NCI-H146 (cell line): Measurements from ENCODE around the gene LNP1.

Experiments
- DNase-seq: peaks from one replicate; lab custom pipeline; 2025; lab: John Stamatoyannopoulos, UW

The LNP1 gene

DNA sequence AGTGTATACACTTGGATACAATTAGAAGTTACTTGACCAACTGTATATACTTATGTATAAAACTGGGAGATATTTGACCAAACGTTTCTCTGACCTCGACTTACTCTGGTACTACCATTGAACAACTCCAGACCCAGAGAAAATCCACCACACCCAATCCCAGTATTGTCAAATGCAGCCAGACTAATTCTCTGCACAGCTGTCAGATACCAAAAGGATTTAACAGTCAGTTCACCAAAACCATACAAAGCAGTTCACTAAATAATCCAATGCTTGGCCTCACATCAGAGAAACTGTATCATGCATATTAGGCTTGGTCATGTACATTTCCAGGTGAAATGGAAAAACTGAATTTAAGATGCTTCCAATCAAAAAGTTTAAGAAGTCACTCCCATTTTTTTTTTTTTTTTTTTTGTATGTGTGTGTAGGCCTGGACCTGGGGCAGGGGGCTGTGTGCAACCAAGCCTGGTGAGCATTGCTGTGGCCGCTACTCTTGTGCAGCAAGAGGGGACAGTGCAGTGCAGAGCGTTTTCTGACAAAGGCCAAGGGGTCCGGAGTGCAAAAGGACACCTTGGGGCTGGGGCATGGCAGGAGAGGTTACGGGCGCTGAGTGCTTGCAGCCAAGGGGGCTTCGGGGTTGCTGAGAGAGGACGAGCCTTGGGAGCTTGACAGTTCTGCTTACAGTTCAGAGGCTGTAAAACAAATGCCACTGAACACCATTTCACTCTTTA lies 1.8 kb upstream of the LNP1 start:
- DNase-seq = no peak

DNA sequence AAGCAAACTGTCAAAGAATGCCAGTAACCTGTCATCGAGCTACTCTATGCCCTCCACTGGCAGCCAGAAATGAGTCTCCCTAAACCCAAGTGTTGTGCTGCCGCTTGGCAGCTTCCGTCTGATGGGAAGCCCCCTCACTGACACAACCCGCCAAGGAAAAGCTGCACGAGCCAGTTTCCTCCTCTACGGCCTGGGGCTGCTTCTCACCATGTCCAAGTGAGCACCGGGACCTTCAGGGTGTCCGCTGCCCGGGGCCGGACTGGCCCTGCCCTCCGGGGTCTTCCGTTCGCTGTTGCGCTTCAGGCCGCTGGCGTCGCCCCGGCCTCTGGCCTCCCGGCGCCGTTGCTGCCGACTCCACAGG lies 940 bp upstream of the LNP1 start:
- no peak for DNase-seq

DNA sequence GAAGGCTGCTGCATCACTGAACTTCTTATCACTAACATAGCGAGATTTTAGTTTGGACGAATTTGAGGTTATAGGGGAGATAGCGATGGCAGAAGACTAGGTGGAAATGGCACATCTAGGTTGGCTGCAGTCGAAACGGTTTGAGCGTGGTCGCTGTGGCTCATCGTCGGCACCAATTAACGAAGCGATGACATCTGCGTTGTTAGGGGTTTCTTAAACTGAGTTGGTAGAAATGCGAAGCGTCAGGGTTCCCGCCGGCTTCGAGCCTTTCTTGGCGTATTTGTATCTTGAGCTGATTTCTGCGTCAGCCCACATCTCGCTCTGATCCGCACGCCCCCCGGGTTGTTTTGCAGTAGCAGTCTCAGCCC lies 319 bp downstream of the LNP1 start:
- peak; percentile 67 for DNase-seq

DNA sequence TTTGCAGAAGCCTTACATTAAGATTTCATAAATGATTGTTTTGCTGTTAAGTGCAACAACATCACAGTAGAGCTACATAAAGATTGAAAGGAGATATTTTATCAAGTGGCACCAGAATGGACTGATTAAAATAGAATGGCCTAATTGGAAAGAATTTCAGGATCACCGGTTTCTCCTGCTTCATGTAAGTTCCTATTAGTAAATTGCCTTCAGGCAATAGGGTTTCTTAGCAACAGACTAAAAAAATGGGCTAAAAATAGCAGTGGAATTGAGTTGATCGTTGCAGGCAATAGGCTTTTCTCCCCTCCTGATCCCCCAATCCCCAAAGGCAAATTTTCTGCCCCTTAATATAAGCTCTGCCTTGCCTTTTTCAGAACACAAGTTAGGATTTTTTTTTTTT lies 917 bp downstream of the LNP1 start:
- peak; percentile 82 for DNase-seq

DNA sequence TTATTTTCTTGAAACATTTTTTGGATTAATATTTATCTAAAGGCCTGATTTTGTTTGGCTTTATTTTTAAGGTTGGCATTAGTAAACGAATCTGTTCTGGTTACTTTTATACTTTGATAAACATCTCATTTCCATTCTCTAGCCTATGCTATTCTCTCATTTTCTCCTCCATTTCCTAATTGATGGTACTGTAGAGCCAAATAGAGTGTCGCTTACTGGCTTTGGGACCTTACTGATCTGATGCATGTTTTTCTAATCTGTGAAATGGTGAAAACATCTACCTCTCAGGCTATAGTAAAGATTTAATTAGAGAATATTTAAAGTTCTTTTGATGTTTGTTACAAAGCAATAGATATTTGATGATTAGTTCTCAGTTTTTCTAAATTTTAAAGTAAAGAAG lies 1.6 kb downstream of the LNP1 start:
- peak; percentile 2 for DNase-seq

DNA sequence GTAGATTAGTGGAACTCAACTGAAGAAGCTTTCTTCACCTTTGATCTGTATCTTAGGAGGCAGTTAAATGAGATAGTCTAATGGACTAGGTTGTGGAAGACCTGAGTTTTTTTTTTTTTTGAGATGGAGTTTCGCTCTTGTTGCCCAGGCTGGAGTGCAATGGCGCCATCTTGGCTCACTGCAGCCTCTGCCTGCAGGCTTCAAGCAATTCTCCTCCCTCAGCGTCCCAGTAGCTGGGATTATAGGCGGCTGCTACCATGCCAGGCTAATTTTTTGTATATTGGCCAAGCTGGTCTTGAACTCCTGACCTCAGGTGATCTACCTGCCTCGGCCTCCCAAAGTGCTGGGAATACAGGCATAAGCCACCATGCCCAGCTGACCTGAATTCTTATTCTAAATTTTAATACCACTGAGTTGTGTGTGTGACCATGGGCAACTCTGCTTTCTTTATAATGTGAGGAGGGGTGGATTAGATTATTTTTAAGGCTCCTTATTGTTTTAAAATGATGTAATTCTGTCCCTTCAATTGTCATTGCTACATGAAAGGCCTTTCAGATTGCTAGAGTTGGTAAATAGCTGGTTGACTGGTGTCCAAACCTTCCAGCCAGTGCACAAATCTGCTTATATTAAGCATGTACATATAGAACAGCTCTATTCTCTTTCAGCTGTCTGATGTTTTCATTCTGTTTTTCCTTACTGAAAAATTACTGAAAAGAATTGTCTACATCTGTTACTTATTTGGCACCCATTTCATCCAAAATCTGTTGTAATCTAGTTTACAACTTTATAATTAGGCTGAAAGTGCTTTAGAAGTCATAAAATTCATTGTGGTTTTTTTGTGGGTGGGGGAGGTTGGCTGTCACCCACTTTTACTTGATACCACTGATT lies 2.3 kb downstream of the LNP1 start:
- DNase-seq = peak; percentile 51

DNA sequence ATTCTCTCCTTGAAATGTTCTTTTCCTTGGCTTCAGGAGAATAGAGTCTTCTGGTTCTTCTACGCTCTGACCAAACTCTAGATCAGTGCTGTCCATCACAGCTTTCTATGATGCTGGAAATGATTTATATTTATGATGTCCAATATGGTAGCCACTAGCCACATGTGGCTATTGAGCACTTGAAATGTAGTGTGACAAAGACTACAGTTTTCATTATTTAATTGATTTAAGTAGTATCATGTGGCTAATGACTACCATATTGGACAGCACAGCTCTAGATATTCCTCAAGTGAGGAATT lies 2.9 kb downstream of the LNP1 start:
- DNase-seq = no peak

DNA sequence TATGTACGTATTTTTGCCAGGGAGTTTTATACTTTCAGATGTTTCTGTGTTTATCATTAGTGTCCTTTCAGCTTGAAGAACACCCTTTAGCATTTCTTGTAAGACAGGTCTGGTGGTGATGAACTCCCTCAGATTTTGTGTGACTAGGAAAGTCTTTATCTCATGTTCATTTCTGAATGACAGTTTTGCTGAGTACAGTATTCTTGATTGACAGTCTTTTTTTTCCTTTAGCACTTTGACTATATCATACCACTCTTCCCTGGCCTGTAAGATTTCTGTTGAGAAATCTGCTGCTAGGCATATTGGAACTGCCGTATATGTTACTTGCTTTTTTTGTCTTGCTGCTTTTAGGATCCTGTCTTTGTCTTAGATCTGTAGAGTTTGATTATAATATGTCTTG lies 5.8 kb downstream of the LNP1 start:
- no peak for DNase-seq

DNA sequence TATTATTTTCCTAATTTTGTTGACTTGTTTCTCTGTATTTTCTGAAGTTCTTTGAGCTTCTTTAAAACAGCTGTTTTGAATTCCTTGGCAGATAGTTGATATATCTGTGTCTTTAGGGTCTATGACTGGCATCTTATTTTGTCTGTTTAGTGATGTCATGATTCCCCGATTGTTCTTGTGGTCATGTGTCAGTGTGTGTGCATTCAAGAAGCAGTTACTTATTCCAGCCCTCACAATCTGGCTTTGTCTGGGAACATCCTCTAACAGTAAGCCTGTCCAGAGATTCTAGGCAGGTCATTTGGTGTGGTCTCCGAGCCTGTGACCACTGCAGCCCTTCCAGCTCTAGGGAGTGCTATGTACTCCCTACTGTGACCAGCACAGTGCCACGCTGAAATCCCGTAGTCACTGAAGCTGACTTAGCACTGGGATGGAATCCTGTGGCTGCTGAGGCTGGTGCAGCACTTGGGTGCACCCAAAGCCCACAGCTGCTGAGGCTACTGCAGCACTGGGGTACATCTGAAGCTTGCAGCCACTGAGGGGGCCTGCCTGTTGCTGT lies 6.7 kb downstream of the LNP1 start:
- DNase-seq = no peak

DNA sequence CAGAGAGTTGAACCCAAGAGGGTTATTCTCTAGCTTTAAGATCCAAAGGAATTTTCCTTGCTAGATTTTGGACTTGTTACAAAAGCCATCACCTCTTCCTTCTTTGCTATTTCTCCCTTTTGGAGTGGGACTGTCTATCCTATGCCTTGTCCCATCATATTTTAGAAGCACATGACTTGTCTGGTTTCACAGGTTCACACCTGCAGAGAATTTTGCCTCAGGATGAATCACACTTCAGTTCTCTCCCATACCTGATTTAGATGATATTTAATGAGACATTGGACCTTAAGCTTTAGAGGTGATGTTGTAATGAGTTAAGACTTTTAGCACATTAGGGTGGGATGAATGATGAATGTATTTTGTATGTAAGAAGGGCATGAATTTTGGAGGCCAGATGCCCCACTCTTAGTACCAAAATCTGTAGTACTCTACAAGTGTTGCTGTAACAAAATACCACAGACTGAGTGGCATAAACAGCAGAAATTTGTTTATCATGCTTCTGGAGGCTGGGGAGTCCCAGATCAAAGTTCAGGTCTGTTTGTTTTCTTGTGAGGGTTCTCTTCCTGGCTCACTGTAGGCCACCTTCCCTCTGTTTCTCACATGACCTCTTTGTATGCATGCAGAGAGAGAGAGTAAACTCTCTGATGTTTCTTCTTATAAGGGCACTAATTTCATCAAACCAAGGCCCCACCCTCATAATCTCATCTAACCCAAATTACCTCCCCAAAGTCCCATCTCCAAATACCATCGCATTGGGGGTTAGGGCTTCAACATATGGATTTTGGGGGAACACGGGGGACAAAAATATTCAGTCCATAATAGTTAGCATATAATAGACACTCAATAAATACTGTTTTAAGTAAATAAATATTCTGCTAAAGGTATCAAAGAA lies 10.0 kb downstream of the LNP1 start:
- no peak for DNase-seq

DNA sequence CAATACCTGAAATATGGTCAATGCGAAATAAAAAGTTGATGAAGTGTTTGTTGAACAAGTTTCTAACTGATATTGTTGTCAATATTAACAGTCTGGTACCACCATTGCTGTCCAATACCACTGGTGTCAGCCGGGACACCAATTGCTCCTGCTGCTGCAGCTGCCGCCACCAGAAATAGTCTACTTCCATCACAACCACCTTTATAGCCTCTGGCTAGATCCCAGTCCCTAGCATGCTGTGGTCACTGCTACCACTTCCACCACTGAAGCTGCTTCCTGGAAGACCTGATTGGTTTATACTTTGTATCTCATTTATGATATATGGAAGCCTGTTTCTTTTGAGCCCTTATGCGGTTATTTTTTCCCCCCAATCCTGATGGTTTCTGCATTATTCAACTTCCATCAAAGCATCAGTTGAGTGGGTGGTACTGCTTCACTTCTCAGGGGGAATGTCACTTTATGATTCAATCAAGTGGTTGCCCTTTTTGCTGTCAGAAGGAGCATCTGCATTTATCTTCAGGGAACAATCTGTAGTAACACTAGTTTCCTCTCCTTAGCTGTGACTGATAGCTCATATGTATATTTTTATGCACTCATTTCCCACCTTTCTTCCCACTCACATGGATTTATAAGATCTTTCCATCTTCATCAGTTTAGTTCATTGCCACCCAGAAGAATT lies 11.7 kb downstream of the LNP1 start:
- DNase-seq = no peak

DNA sequence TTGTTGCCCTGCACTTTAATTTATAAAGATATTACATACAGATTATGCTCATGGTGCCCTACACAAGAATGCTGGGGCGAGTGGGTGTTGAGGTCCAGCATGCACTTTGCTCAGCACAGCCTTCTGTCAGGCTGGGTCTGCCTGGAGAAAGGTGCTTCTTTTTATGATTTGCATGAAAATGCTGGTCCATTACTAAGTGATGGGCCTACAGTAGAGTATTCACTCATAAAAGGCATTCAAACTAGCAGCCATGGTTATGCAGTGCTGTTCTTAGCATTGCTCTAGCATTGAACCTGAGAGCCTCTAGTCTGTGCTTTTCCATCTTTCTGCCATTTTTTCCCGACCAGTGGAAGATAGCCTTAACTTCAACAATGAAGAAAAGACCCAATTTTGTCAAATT lies 12.3 kb downstream of the LNP1 start:
- no peak for DNase-seq

DNA sequence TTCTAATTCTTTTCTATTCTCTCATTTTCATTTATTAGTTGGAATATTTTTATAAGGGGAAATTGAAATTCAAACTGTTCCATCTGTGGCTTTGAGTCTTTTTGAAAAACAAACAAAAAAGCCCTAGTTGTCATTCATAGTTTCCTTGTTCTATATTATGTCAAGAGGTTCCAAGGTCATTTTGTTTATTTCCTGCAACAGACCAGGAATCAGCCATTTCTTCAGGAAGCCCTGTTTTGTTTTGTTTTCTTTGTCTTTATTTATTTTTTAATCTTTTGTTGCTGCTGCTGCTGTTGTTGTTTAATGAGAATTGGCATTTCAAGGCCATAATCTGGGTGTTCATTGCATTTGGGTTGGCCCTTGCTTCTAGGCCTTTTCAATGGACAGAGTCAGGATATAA lies 14.8 kb downstream of the LNP1 start:
- no peak for DNase-seq

DNA sequence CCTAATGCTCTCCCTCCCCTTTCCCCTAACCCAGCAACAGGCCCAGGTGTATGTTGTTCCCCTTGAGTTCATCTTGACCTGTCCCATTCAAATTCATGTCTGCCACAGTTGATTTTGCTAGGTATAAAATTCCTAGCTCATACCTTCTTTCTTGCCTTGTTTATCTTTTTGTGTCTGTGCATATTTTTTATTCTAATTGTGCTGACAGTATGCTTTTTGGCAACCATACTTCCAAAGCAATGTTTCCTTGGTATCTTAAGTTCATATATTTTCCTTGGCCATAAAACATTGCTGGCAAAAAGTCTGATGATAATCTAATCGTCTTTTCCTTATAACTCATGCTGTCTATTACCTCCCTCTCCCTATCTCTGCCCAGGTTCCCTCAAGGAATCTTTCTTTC lies 15.5 kb downstream of the LNP1 start:
- no peak for DNase-seq

DNA sequence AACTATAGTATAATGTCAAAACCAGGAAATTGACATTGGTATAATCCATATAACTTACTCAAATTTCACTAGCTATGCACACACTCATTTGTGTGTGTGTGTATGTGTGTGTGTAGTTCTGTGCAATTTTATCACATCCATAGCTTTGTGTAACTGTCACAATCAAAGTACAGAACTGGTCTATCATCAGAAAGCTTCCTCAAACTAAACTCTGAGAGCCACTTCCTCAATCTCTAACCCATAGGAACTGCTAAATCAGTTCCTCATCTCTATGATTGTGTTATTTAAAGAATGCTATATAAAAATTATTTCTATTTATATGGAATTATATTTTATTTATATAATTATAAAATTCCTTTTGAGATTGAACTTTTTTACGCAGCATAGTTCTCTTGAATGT lies 18.1 kb downstream of the LNP1 start:
- no peak for DNase-seq

DNA sequence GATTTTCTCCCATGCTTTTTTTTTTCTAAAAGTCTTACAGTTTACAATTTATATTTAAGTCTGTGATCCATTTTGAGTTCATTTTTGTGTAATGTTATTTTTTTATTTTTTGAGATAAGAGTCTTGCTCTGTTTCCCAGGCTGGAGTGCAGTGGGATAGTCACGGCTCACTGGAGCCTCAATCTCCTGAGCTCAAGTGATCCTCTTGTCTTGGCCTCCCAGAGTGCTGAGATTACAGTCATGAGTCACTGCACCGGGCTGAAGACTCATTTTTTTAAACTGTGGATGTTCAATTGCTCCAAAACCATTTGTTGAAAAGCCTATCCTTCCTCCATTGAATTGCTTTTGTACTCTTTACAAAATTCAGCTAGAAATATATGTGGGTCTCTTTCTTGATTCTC lies 19.5 kb downstream of the LNP1 start:
- no peak for DNase-seq

DNA sequence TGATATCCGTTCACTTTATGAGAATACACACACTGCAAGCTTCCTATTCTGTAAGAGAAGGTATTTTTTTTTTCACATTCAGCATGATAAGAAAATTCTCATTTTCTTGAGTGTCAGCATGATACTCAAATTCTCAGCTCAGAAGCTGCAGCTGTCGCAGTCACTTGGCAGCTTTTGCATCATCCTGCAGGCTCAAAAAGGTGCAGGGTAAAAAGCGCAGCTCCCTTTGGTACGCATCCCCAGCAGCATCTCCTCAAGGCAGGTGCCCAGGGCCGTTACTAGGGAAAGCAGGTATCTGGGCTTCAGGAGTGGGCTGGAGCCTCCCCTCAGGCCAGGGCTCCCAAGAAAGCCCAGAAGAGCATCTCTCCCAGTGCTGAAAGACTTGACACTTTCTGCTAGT lies 22.3 kb downstream of the LNP1 start:
- DNase-seq = no peak

DNA sequence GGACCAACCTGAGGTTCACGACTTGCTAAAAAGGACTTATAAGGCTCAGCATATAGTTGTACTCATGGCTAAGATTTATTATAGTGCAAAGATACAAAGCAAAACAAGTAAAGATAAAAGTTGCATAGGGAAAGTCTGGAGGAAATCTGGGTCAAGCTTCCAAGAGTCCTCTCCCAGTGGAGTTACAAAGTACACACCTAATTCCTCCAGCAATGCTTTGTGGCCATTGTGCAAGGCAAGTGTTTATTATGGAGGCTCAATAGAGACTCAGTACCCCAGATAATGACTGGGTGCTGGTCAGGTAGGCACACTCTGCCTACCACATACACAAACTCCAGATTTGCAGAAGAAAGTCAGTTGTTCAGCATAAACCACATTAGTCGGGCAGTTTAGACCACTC lies 22.9 kb downstream of the LNP1 start:
- DNase-seq = no peak

DNA sequence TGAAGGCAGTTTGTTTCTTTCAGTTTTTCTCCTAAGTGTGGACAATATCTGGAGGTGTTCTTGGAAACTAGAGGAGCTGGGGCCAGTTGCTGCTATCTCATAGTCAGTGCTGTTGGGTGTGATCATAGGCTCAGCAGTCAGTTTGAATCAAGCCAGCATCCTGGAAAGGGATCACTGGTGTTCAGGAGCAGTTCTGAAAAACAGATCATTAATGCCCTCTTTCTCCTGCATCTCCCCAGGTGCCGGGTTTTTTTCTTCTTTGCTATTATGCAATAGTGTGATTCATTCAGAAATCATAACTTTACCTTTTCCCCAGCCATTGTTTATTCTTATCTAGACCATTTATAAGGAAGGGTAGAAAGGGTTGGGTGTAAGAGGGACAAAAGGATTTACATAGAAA lies 24.0 kb downstream of the LNP1 start:
- peak; percentile 20 for DNase-seq

DNA sequence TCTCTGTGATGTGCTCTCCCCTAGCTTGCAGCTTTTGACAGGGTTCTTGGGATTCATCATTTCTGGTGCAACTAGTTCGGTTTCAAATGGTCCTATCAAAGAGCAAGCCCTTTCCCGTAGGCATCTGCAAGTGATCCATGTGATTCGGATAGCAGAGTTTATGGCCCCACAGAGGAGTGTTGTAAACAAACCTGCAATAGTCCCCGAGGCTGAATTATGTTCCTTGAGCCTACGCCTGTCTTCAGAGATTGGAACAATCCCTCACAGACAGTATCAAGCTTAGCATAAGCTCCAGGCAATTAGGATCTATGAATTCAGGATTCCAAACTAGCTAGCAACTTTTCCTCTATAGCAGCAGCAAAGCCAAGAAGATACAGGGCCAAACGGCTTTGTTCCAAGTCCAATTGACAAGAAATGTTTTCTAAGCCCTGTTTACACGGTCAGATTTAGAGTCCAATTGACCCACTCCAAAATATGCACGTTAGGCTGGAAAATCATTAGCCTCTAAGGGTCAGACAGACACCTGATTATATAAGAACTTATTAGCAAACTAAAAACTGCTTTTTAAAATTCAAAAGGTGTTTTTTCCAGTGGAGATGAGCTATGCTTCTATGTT lies 24.8 kb downstream of the LNP1 start:
- DNase-seq = no peak

DNA sequence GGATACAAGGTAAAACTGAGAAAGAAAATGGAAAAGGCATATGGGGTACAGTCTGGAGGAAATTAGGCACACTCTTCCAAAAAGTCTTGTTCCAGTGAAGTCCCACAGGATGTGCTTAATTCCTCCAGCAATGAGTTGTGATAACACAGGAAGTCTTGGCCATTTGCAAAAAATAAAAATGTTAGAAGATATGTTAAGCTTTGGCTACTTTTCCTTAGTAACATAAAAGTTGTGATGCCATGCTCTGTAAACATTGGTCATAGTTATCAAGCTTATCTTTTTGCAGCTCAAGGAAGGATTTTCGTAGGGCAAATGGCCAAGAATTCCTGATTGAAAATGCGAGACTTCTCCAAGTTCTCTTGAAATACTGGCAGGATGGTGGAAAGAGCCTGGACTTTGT lies 26.4 kb downstream of the LNP1 start:
- no peak for DNase-seq
